Fibroblast of mammary gland (primary cell): Measurements from ENCODE around the gene NFIL3.
A peak's percentile ranks its signal among the peaks of the same experiment; 100 is the strongest.
"Not testable (repeated sequence)": the region's sequence is repeated elsewhere in the genome, so short reads cannot be mapped to it uniquely, and the experiment has no call there.

Experiments used
- DNase-seq: peaks from one replicate; pipeline ENCODE4 v3.0.0-alpha.2; 2010; ENCODE audit warnings: low read depth
- H3K4me3 ChIP-seq: 2 replicates; pipeline ENCODE4 v1.5.1; 2011; ENCODE audit warnings: low read depth, mild to moderate bottlenecking, low read length, moderate library complexity; ENCODE audit not compliant: control insufficient read depth
- TF ChIP-seq, protein P1 (sequence below): conservative IDR thresholded peaks from 2 replicates; pipeline ENCODE4 v1.5.1; 2011; ENCODE audit warnings: low read depth, low read length, inconsistent platforms; ENCODE audit not compliant: control insufficient read depth, insufficient read depth

Gene NFIL3, protein sequence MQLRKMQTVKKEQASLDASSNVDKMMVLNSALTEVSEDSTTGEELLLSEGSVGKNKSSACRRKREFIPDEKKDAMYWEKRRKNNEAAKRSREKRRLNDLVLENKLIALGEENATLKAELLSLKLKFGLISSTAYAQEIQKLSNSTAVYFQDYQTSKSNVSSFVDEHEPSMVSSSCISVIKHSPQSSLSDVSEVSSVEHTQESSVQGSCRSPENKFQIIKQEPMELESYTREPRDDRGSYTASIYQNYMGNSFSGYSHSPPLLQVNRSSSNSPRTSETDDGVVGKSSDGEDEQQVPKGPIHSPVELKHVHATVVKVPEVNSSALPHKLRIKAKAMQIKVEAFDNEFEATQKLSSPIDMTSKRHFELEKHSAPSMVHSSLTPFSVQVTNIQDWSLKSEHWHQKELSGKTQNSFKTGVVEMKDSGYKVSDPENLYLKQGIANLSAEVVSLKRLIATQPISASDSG

DNA sequence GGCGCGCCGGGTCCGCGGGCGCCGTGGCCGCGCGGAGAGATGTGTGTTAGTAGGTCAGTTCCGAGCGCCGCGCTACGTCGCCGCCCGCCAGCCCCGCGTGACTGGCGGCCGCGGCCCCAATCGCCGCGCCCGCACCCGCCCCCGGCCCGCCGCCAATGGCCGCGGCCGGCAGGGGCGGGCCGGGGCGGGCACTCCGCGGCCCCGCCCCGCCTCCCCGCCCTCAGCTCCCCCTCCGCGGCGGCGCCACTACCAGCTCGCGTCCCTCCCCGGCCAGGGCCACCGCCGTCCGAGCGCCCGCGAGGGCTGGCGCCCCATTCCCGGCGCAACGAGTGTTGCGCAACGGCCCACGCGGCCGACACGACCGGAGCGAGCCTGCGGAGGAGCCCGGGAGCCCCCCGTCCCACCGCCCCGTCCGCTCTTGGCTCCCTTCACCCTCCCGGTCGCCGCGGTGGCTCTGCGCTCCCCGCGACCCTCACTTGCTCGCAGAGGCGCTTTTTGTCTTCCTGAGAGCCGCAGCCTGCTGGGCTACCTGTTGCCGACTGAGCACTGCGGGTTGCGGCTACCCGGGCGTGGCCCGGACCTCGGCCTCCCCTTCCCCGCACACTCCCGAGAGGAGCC, at the start of gene NFIL3:
Gene NFIL3 (minus strand): TSS at position 48 of the 618 bp plus-strand sequence. CDS start 13,098 bp downstream, outside the sequence.
- peak within 1 kb of the TSS; percentile 80 for H3K4me3 ChIP-seq
- TF ChIP-seq, protein P1, sequence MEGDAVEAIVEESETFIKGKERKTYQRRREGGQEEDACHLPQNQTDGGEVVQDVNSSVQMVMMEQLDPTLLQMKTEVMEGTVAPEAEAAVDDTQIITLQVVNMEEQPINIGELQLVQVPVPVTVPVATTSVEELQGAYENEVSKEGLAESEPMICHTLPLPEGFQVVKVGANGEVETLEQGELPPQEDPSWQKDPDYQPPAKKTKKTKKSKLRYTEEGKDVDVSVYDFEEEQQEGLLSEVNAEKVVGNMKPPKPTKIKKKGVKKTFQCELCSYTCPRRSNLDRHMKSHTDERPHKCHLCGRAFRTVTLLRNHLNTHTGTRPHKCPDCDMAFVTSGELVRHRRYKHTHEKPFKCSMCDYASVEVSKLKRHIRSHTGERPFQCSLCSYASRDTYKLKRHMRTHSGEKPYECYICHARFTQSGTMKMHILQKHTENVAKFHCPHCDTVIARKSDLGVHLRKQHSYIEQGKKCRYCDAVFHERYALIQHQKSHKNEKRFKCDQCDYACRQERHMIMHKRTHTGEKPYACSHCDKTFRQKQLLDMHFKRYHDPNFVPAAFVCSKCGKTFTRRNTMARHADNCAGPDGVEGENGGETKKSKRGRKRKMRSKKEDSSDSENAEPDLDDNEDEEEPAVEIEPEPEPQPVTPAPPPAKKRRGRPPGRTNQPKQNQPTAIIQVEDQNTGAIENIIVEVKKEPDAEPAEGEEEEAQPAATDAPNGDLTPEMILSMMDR, result no peak
- DNase-seq, result peak; percentile 65

DNA sequence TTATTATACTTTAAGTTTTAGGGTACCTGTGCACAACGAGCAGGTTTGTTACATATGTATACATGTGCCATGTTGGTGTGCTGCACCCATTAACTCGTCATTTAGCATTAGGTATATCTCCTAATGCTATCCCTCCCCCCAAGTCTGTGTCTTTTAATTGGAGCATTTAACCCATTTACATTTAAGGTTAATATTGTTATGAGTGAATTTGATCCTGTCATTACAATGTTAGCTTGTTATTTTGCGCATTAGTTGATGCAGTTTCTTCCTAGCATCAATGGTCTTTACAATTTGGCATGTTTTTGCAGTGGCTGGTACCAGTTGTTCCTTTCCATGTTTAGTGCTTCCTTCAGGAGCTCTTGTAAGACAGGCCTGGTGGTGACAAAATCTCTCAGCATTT, 47.9 kb upstream of the NFIL3 start:
- H3K4me3 ChIP-seq, DNase-seq: not testable (repeated sequence)

DNA sequence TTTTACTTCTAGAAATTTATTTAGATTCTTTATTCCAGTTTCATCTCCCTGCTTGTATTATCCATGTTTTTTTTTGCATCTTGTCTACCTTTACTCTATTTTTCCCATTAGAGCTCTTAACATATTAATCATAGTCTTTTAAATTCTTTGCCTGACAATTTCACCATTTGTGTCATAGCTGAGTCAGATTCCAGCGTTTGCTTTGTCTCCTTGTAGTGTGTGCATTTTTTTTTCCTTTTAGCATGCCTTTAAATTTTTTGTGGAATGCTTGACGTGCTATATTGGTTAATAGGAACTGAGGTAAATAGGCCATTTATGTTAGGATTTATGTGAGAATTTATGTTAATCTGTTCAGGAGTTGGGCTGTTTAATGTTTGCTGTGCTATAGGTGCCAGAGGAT, 41.8 kb upstream of the NFIL3 start:
- TF ChIP-seq, protein P1, result no peak
- H3K4me3 ChIP-seq, result no peak overlapping the region
- peak; percentile 74 for DNase-seq

DNA sequence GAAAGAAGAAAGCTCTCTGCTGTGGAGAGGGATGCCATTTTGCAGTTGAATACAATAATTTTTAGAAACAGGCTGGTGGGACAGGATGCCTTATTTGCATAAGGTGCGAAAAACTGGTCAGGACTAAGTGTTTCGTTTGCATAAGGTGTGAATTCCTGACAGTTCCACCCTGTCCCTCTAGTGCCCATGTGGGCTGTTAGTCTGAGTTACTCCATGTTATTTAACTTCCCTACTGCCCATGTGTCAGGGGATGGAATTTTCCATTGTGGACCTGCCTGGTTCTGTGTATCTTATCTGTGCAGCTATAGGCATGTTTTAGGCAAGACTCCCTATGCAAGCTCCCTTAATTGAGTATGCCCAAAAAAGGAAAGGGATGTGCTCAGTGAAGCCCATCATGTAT, 35.3 kb upstream of the NFIL3 start:
- TF ChIP-seq, protein P1, result no peak
- DNase-seq, result no peak
- H3K4me3 ChIP-seq, result no peak overlapping the region

DNA sequence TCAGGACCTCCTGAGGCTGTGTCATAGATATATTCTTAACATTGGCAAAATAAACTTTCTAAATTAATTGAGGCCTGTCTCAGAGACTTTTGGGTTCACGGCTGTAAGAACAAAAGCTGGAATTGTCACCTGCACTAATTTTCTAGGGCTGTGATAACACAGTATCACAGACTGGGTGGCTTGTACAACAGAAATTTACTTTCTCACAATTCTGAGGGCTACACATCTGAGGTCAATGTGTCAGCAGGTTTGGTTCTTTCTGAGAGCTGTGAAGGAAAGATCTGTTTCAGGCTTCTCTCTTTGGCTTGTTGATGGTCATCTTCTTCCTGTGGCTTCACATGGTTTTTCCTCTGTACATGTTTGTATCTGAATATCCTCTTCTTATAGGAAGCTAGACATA, 29.2 kb upstream of the NFIL3 start:
- H3K4me3 ChIP-seq, result no peak overlapping the region
- DNase-seq, result no peak
- TF ChIP-seq, protein P1, result no peak

DNA sequence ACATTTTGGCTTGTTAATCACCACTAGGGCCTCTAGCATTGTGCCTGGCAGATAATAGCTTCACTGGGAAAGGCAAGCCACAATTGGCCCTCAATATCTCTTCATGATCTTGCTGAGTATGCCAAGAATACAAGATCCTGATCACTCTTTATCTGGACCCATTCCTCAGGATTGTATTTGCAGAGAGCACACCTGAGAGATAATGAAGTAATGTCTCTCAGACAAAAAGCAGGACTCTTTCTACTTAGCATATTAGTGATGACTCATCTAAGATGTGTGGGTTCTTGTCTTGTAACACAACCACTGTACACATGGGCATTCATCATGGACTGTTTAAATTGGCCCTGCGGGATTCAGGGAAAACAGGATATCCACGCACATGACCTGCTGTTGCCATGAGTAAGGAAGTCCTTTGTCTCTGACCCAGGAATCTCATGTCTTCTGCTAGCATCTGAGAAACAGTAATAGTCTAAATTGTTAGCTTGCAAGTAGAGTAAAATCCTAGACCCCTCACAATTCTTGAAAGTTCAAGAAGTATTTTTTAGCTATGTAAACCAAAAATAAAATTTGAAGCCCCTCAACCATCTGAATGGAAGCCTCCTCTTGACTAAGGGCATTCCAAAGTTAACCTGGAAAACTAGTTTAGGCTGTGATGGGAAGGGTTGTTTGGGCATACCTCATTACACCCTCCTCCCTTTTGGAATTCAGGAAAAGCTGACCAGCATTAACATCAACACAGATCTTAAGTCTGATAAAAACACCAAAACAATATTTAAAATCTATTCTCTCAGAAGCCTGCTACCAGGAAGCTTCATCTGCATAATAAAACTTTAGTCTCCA, 28.0 kb upstream of the NFIL3 start:
- peak; percentile 66 for DNase-seq
- TF ChIP-seq, protein P1, result no peak
- no peak overlapping the region for H3K4me3 ChIP-seq

DNA sequence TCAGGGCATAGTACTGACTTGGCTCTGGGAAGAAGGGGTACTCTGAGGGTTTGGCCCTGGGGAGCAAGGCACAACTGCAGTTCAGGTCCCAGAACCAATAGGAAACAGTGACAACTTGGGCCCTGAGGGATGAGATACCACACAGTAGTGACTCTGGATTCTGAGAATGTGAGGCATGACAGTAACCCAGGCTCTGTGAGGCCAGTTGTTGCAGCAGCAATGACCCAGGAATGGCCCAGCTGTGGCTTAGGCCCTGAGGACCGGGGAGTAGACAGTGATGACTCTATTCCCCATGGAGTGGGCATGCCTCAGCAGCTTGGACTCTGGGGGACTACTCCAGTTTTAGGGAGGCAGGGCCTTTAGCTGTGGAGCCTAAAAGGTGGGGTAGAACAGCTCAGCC, 21.5 kb upstream of the NFIL3 start:
- no peak for DNase-seq
- TF ChIP-seq, protein P1, result no peak
- H3K4me3 ChIP-seq, result no peak overlapping the region
